K562 (cell line): ENCODE measurements around the gene STRN3. TPM values are rescaled to one million over a fixed set of nuclear protein-coding genes. Genes with fewer than 3 reads are reported as not detected.

ENCODE experiments used
- ATAC-seq: fragments of 200-7000 bp; cut with Tn5 transposase; 3 replicates; pipeline ENCODE4 v1.9.1; 2020; ENCODE audit warnings: moderate library complexity
- BruUV-seq: library from RNA; stranded (reverse); fragments of 400-500 nt; replicated peaks from 2 replicates; lab custom pipeline; 2021; lab: Mats Ljungman, UMichigan
- CTCF ChIA-PET: fragments of 300-600 bp; formaldehyde crosslinking; extraction: SDS; loops from one replicate; lab custom pipeline; 2021; ENCODE audit warnings: low intra/inter-chr PET ratio; lab: Yijun Ruan, JAX
- POLR2A ChIA-PET: fragments of 300-600, 350-650 bp; sonication (Branson Sonifier 250); formaldehyde crosslinking; extraction: SDS; loops from one replicate; lab custom pipeline; 2021; ENCODE audit warnings: antibody characterized with exemption, inconsistent platforms; lab: Yijun Ruan, JAX
- DNase-seq, 4 experiments: peaks; one replicate each; pipeline versions ENCODE4 v3.0.0 to v3.0.0-alpha.2; 2011 to 2018; ENCODE audit warnings: low spot score in 3 of 4, mixed read lengths in 3 of 4; ENCODE audit errors: extremely low read depth in 1 of 4
- FAIRE-seq: peaks from 2 replicates; lab custom pipeline; 2011; peaks lifted over from hg19 to GRCh38; lab: Jason Lieb, UNC
- H2AFZ ChIP-seq: 2 replicates; pipeline ENCODE4 v1.6.0; 2011; ENCODE audit warnings: low read depth, low read length, control low read depth, inconsistent platforms
- H3K27ac ChIP-seq: fragments of 200-600 bp; 3 replicates; pipeline ENCODE4 v1.8.0; 2011; ENCODE audit warnings: low read depth, mild to moderate bottlenecking, control low read depth, inconsistent platforms, low read length, moderate library complexity, mixed read lengths; ENCODE audit errors: extremely low read depth
- H3K27me3 ChIP-seq, 2 experiments: fragments of 300-600 bp in 1 of 2; 2 replicates in 1 of 2; 3 replicates in 1 of 2; pipeline versions ENCODE4 v1.6.0 to v1.8.0; 2011; ENCODE audit warnings: inconsistent platforms in 2 of 2, low read length in 2 of 2, mild to moderate bottlenecking in 1 of 2, mixed read lengths in 1 of 2, moderate library complexity in 1 of 2; ENCODE audit not compliant: control insufficient read depth in 2 of 2, insufficient read depth in 2 of 2
- H3K36me3 ChIP-seq: fragments of 300-600 bp; 3 replicates; pipeline ENCODE4 v1.8.0; 2011; ENCODE audit warnings: mild to moderate bottlenecking, low read length, inconsistent platforms; ENCODE audit not compliant: control insufficient read depth, insufficient read depth
- H3K4me1 ChIP-seq, 2 experiments: fragments of 200-600 bp in 1 of 2; replicated peaks in 1 of 2; 2 replicates in 1 of 2; 3 replicates in 1 of 2; pipeline versions ENCODE4 v1.5.1 to v1.8.0; 2011; ENCODE audit warnings: inconsistent platforms in 2 of 2, low read length in 2 of 2, mild to moderate bottlenecking in 1 of 2, mixed read lengths in 1 of 2, moderate library complexity in 1 of 2; ENCODE audit not compliant: control insufficient read depth in 2 of 2, insufficient read depth in 2 of 2
- H3K4me2 ChIP-seq: 2 replicates; pipeline ENCODE4 v1.6.1; 2011; ENCODE audit warnings: low read length, control low read depth, inconsistent platforms, mixed read lengths; ENCODE audit not compliant: insufficient read depth
- H3K4me3 ChIP-seq: fragments of 200-600 bp; sonication (generic), shearing (Covaris generic); 2 replicates; pipeline ENCODE4 v1.5.1; 2016; ENCODE audit warnings: control low read depth, inconsistent platforms
- H3K79me2 ChIP-seq: fragments of 200-600 bp; 3 replicates; pipeline ENCODE4 v1.8.0; 2011; ENCODE audit warnings: low read length, inconsistent platforms; ENCODE audit not compliant: control insufficient read depth, insufficient read depth
- H3K9ac ChIP-seq, 2 experiments: 2 replicates each; pipeline versions ENCODE4 v1.6.0 to v1.6.1; 2011; ENCODE audit warnings: low read depth in 2 of 2, low read length in 2 of 2, control low read depth in 1 of 2, inconsistent platforms in 1 of 2, mild to moderate bottlenecking in 1 of 2, mixed read lengths in 1 of 2; ENCODE audit not compliant: insufficient read depth in 1 of 2
- H3K9me1 ChIP-seq: one replicate; pipeline ENCODE4 v1.6.0; 2011; ENCODE audit warnings: inconsistent platforms, mild to moderate bottlenecking, low read length, moderate library complexity; ENCODE audit not compliant: control insufficient read depth, insufficient read depth
- H3K9me3 ChIP-seq: replicated peaks from 2 replicates; pipeline ENCODE4 v1.5.1; 2011; ENCODE audit warnings: low read depth, low read length, inconsistent platforms; ENCODE audit not compliant: control insufficient read depth, insufficient read depth
- H4K20me1 ChIP-seq: replicated peaks from 2 replicates; pipeline ENCODE4 v1.6.1; 2011; ENCODE audit warnings: low read length, inconsistent platforms, mixed read lengths; ENCODE audit not compliant: control insufficient read depth, insufficient read depth
- HMGN3 ChIP-seq: IDR thresholded peaks from 2 replicates; pipeline ENCODE4 v1.6.1; 2011; ENCODE audit warnings: borderline replicate concordance, low read depth, mild to moderate bottlenecking, mixed read lengths, low read length; ENCODE audit not compliant: insufficient read length; ENCODE audit errors: extremely low read depth
- XRCC3 ChIP-seq: fragments of 450-650 bp; IDR thresholded peaks from 2 replicates; pipeline ENCODE4 v1.6.1; 2017; ENCODE audit warnings: mild to moderate bottlenecking, moderate library complexity
- ZNF316 ChIP-seq: fragments of 450-650 bp; IDR thresholded peaks from 2 replicates; pipeline ENCODE4 v1.6.1; 2016
- ZNF384 ChIP-seq: IDR thresholded peaks from 2 replicates; pipeline ENCODE4 v1.6.1; 2012; ENCODE audit warnings: low read depth, low read length, improper control_type of control experiment
- WGBS: fragments of 100-300 bp; shearing (Covaris generic); methylation state at CpG from one replicate; pipeline ENCODE4 v1.1.6; 2016; ENCODE audit warnings: low coverage, mixed read lengths; ENCODE audit not compliant: insufficient coverage; ENCODE audit errors: missing lambda C conversion rate; 5-methylcytosine and 5-hydroxymethylcytosine counted together
- in situ Hi-C: fragments of 300-500 bp; cut with MboI; formaldehyde crosslinking; loops from 4 replicates; pipeline ENCODE4 v1.15.0; 2018; ENCODE audit warnings: inconsistent platforms, mixed read lengths
- intact Hi-C: fragments of 100-400 bp; cut with micrococcal nuclease; formaldehyde crosslinking; loops from 2 replicates; pipeline ENCODE4 v1.14.2; 2022
- polyA plus RNA-seq, 8 experiments: library from polyadenylated mRNA; depleted of rRNA in 4 of 8; stranded (reverse) in 5 of 8; unstranded in 3 of 8; fragments of >200 nt; fragmentation: Nextera tagmentation in 2 of 8; fragmentation: Illumina TruSeq in 1 of 8; extraction: Ambion mirVana in 2 of 8; extraction: Trizol in 1 of 8; gene quantifications; 2 replicates each; pipeline versions ENCODE4 v1.2.1 to v1.2.3, GENCODE V29; 2011 to 2014; ENCODE audit warnings: inconsistent platforms in 1 of 8, missing spikeins in 1 of 8
- total RNA-seq, 7 experiments: library from RNA; depleted of rRNA in 6 of 7; stranded (reverse); fragments of >200 nt in 6 of 7; fragmentation: Illumina TruSeq in 2 of 7; extraction: Trizol in 2 of 7; gene quantifications; 2 replicates each; pipeline versions ENCODE4 v1.2.1 to v1.2.3, GENCODE V29; 2011 to 2021; ENCODE audit warnings: low replicate concordance in 1 of 7

The STRN3 gene
- total and polyA plus RNA-seq, 9 of the 15 experiments (the other 6 are each of a cell fraction or from before 2014, with no cell fraction given): 5.9 to 29.1 (median 16.0) TPM

DNA sequence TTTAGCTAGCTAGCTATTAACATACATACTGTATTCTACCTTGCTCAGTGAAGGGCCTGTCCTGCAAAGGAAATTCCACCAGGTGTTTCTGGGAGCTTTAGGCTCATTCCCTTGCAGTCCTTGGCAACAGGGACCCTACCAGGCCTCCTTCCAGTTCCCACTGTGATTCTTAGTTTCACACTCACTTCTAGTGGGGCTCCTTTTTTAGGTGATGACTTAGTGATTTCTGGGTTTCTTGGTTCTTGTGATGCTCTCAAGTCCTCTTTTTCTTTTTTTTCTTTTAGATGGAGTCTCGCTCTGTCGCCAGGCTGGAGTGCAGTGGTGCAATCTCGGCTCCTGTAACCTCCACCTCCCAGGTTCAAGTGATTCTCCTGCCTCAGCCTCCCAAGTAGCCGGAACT is 10.4 kb upstream of the STRN3 start (continued):
- no peak for TF ChIP-seq HMGN3

DNA sequence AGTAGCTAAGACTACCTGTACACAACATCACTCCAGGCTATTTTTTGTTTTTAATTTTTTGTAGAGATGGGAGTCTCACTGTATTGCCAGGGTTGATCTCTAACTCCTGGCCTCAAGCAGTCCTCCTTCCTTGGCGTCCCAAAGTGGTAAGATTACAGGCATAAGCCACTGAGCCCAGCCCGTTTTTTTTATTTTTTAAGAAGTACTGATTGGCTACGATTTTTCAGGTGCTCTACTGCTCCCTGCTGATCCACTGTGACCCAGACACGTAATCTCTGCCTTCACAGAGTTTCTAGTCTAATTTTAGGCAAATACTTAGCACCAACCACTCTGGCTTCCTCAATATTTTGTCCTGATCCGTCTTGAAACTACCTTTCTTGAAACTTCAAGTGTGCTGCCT is 4.3 kb upstream of the STRN3 start:
- WGBS: 39% methylated on average over 5 of the region's 5 CpGs
- Histone ChIP-seq H3K9me3 (no peaks in the 10 kb centered on the region), H3K9ac (no peak overlapping the region; a peak in 1 of 4 replicates), H3K79me2 (peaks cover 39% of the 10 kb centered on the region), H3K4me1 (peaks cover 24 to 52% of the 10 kb centered on the region in 2 experiments), H4K20me1 (no peaks in the 10 kb centered on the region), H3K9me1 (no peaks in the 10 kb centered on the region), H3K4me3 (no peak overlapping the region), H3K4me2 (no peak overlapping the region), H3K36me3 (no peaks in the 10 kb centered on the region), H3K27ac (peak overlapping the region; percentile 81), H2AFZ (no peak overlapping the region), H3K27me3 (no peaks in the 10 kb centered on the region)
- TF ChIP-seq XRCC3: no peak
- peak; percentile 53; the same call in 1 of the 2 replicates for TF ChIP-seq ZNF316
- TF ChIP-seq ZNF384: 0 out of 2 replicates have a peak, but pooled peaks have one; percentile 32
- BruUV-seq: no TSS peak
- in situ Hi-C loops (no loop called here), intact Hi-C loops (no loop called here)
- DNase-seq (no peak), ATAC-seq (no peak), FAIRE-seq (no peak)
- ChIA-PET CTCF (no interaction called here), POLR2A (no interaction called here)
